HUDEP-2 (cell line): Measurements from ENCODE around the gene AGBL4.

ENCODE experiments used
- DNase-seq, 76 experiments: peaks; one replicate each; lab custom pipeline; 2025; ENCODE audit not compliant: unreplicated experiment in 76 of 76; lab: John Stamatoyannopoulos, UW

AGBL4 gene

GRCh38 chr1:48953617-48954016 lies 1070.1 kb downstream of the AGBL4 start:
- DNase-seq = no peak

GRCh38 chr1:48948562-48948961 lies 1075.2 kb downstream of the AGBL4 start:
- DNase-seq = no peak

- no peak for DNase-seq
These were observed 1075.8 kb downstream of the AGBL4 start for GRCh38 chr1:48947761-48948537.

- DNase-seq = no peak
These were observed 1077.7 kb downstream of the AGBL4 start for GRCh38 chr1:48946070-48946469.

GRCh38 chr1:48944811-48945210 lies 1078.9 kb downstream of the AGBL4 start:
- DNase-seq = no peak

GRCh38 chr1:48943826-48944225 lies 1079.9 kb downstream of the AGBL4 start:
- DNase-seq = no peak

GRCh38 chr1:48943393-48943792 lies 1080.4 kb downstream of the AGBL4 start:
- DNase-seq = no peak

- no peak for DNase-seq
These were observed 1082.6 kb downstream of the AGBL4 start for GRCh38 chr1:48940962-48941732.

GRCh38 chr1:48940354-48940753 lies 1083.4 kb downstream of the AGBL4 start:
- DNase-seq = no peak

- no peak for DNase-seq
These were observed 1083.9 kb downstream of the AGBL4 start for GRCh38 chr1:48939828-48940227.

- no peak for DNase-seq
These were observed 1084.7 kb downstream of the AGBL4 start for GRCh38 chr1:48939042-48939441.

- DNase-seq = no peak
These were observed 1086.0 kb downstream of the AGBL4 start for GRCh38 chr1:48937732-48938131.

- no peak for DNase-seq
These were observed 1087.3 kb downstream of the AGBL4 start for GRCh38 chr1:48936436-48936835.

GRCh38 chr1:48932366-48932765 lies 1091.4 kb downstream of the AGBL4 start:
- no peak for DNase-seq

GRCh38 chr1:48931506-48932192 lies 1092.1 kb downstream of the AGBL4 start:
- no peak for DNase-seq

- DNase-seq = no peak
These were observed 1093.7 kb downstream of the AGBL4 start for GRCh38 chr1:48930011-48930410.

- DNase-seq = no peak
These were observed 1099.7 kb downstream of the AGBL4 start for GRCh38 chr1:48924099-48924498.

GRCh38 chr1:48923116-48923515 lies 1100.6 kb downstream of the AGBL4 start:
- no peak for DNase-seq

GRCh38 chr1:48920851-48921250 lies 1102.9 kb downstream of the AGBL4 start:
- DNase-seq = no peak

GRCh38 chr1:48917901-48918603 lies 1105.7 kb downstream of the AGBL4 start:
- DNase-seq = no peak

GRCh38 chr1:48917070-48917454 lies 1106.7 kb downstream of the AGBL4 start:
- no peak for DNase-seq
